ENCODE results near the gene EEFSEC. TPM values are rescaled to one million over a fixed set of nuclear protein-coding genes. Genes with fewer than 3 reads are reported as not detected.
A peak's percentile ranks its signal among the peaks of the same experiment; 100 is the strongest.

EEFSEC gene
- total RNA-seq, 1 donor: 5.1 TPM

DNA sequence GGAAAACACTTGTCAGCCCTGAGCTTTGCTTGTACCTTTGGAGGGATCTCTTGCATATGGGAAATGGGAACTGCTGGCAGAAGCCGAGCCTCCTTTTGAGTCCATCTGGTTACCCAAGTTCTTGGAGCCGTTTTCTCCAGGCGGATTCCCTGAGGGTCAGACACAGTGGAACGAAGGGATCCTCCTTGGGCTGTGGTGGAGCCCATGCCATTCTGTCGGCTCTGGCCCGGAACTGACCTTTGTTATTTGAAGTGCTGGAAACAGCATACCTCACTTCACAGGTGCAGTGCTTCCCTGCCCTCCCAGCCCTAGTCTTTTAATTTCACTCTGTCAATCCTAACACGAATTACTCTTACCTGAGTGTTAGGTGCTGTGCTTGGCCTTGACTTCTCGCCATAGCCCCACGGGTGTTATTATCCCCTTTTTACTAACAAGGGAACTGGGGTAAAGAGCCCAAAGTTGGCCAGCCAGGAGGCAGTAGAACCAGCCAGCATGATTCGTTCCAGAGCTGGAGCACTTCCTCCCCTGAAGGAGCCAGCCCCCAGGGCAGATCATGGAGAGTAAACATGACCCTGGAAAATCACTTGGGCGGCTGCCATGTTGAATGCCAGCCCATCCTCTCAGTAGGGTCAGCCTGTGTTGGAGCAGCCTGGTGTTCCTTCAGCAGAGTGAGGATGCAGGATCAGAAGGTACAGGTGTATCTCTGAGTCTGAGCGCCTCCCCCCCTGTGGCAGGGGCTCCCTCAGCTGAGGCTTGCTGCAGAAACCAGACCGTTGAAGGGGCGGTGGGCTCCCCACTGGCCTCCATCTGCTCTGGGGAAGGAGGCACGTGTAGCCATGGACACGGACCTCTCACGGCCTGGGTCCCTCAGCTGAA lies 170.2 kb downstream of the EEFSEC start:
- no peaks in the 10 kb centered on the region for H3K36me3 ChIP-seq (ENCODE audit: insufficient read depth, low read length)
- no peak overlapping the region for H2AFZ ChIP-seq (ENCODE audit: low read length)
- TF ChIP-seq CTCF (IDR thresholded peaks at IDR 0.05; ENCODE audit: extremely low read depth, low read depth, low read length): no peak
- peaks cover 4% of the 10 kb centered on the region for H4K20me1 ChIP-seq (ENCODE audit: insufficient read depth, low read length)
- DNase-seq (ENCODE audit: insufficient read length, low spot score, missing footprints): peak; percentile 58
- no peaks in the 10 kb centered on the region for H3K9me3 ChIP-seq (ENCODE audit: low read depth, low read length)
- no peak overlapping the region for H3K4me3 ChIP-seq (ENCODE audit: insufficient read depth, low read length)
- no peaks in the 10 kb centered on the region for H3K4me1 ChIP-seq (ENCODE audit: insufficient read depth, low read length)
- no peaks in the 10 kb centered on the region for H3K27me3 ChIP-seq (ENCODE audit: insufficient read depth, low read length)
- no peak overlapping the region for H3K4me2 ChIP-seq (ENCODE audit: insufficient read depth, low read length)
- no peaks in the 10 kb centered on the region for H3K79me2 ChIP-seq (ENCODE audit: insufficient read depth, low read length)
- no peak overlapping the region for H3K27ac ChIP-seq (ENCODE audit: low read depth, low read length)

GRCh38 chr3:128324911-128325592 lies 171.8 kb downstream of the EEFSEC start:
- TF ChIP-seq CTCF (IDR thresholded peaks at IDR 0.05; ENCODE audit: extremely low read depth, low read depth, low read length): no peak
- no peak overlapping the region for H3K27ac ChIP-seq (ENCODE audit: low read depth, low read length)
- no peaks in the 10 kb centered on the region for H3K9me3 ChIP-seq (ENCODE audit: low read depth, low read length)
- H4K20me1 ChIP-seq (ENCODE audit: insufficient read depth, low read length): peaks cover 4% of the 10 kb centered on the region
- DNase-seq (ENCODE audit: insufficient read length, low spot score, missing footprints): peak; percentile 32
- no peaks in the 10 kb centered on the region for H3K4me1 ChIP-seq (ENCODE audit: insufficient read depth, low read length)
- no peaks in the 10 kb centered on the region for H3K36me3 ChIP-seq (ENCODE audit: insufficient read depth, low read length)
- H3K4me3 ChIP-seq (ENCODE audit: insufficient read depth, low read length): no peak overlapping the region
- H3K27me3 ChIP-seq (ENCODE audit: insufficient read depth, low read length): no peaks in the 10 kb centered on the region
- no peak overlapping the region for H2AFZ ChIP-seq (ENCODE audit: low read length)
- no peak overlapping the region for H3K4me2 ChIP-seq (ENCODE audit: insufficient read depth, low read length)
- H3K79me2 ChIP-seq (ENCODE audit: insufficient read depth, low read length): no peaks in the 10 kb centered on the region

DNA sequence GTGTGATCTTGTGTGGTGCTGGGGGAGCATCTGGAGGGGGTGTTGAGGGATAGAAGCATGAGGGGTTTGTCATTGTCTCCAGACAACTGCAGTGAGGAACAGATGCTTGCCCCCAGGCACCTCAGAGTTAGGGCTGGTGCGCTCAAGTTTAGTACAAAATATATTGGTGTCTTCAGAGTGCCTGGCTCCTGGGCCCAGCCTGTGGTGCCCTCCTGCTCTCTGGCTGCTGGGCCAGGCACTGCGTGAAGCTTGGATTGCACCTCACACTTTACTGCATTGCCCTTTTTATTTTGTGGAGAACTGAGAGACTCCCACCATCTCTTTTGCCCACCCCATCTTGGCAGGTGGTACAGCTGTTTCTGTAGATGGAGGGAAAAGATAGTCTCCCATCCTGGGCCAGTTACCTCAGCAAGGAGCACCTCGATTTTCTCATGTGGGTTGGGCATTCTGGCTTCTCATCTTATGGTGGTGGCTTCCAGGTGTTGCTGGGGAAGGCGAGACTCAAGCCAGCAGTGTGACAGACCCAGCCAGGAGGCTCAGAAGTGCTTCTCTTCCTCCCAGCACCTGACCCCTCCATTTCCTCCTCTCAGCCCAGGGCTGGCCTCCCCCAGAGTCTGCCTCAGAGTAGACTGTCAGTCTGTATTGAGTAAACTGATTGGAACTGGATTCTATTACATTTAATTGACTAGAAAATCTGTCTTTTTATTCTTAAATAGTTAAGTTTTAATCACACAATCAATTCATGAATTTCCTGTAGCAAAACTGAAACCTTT lies 173.0 kb downstream of the EEFSEC start:
- no peaks in the 10 kb centered on the region for H3K36me3 ChIP-seq (ENCODE audit: insufficient read depth, low read length)
- H3K27ac ChIP-seq (ENCODE audit: low read depth, low read length): no peak overlapping the region
- DNase-seq (ENCODE audit: insufficient read length, low spot score, missing footprints): no peak
- H3K4me3 ChIP-seq (ENCODE audit: insufficient read depth, low read length): no peak overlapping the region
- H2AFZ ChIP-seq (ENCODE audit: low read length): no peak overlapping the region
- no peaks in the 10 kb centered on the region for H3K4me1 ChIP-seq (ENCODE audit: insufficient read depth, low read length)
- H3K9me3 ChIP-seq (ENCODE audit: low read depth, low read length): no peaks in the 10 kb centered on the region
- H3K4me2 ChIP-seq (ENCODE audit: insufficient read depth, low read length): no peak overlapping the region
- no peaks in the 10 kb centered on the region for H3K27me3 ChIP-seq (ENCODE audit: insufficient read depth, low read length)
- no peaks in the 10 kb centered on the region for H3K79me2 ChIP-seq (ENCODE audit: insufficient read depth, low read length)
- TF ChIP-seq CTCF (IDR thresholded peaks at IDR 0.05; ENCODE audit: extremely low read depth, low read depth, low read length): no peak
- H4K20me1 ChIP-seq (ENCODE audit: insufficient read depth, low read length): peaks cover 4% of the 10 kb centered on the region
